22Rv1 (cell line): ENCODE results near the gene ESR2.

ENCODE experiments used
- H3K27ac ChIP-seq: fragments of 450-650 bp; 2 replicates; pipeline ENCODE4 v1.5.1; 2017
- CTCF ChIP-seq: fragments of 450-650 bp; IDR thresholded peaks from 2 replicates; pipeline ENCODE4 v1.5.1; 2017; ENCODE audit warnings: mild to moderate bottlenecking
- ZFX ChIP-seq: fragments of 450-650 bp; IDR thresholded peaks from 2 replicates; pipeline ENCODE4 v1.6.1; 2017; ENCODE audit warnings: antibody characterized with exemption, borderline replicate concordance

ESR2 gene

GRCh38 chr14:64292197-64292596, 2.0 kb downstream of the ESR2 start:
- TF ChIP-seq CTCF: no peak
- no peak for TF ChIP-seq ZFX
- H3K27ac ChIP-seq: no peak overlapping the region

GRCh38 chr14:64289571-64289970, 4.6 kb downstream of the ESR2 start:
- TF ChIP-seq ZFX (no peak), CTCF (no peak)
- no peak overlapping the region for H3K27ac ChIP-seq

- no peak for TF ChIP-seq CTCF
- no peak for TF ChIP-seq ZFX
- H3K27ac ChIP-seq: no peak overlapping the region
Measured at GRCh38 chr14:64281805-64282204, 12.4 kb downstream of the ESR2 start.

GRCh38 chr14:64279704-64280668, 14.2 kb downstream of the ESR2 start:
- TF ChIP-seq CTCF: no peak
- no peak for TF ChIP-seq ZFX

GRCh38 chr14:64278458-64278857, 15.7 kb downstream of the ESR2 start:
- TF ChIP-seq CTCF (no peak), ZFX (no peak)
- H3K27ac ChIP-seq: no peak overlapping the region

More at GRCh38 chr14:64279704-64280668, 14.2 kb downstream of the ESR2 start:
- no peak overlapping the region for H3K27ac ChIP-seq

GRCh38 chr14:64272019-64272418, 22.2 kb downstream of the ESR2 start:
- no peak for TF ChIP-seq CTCF
- no peak for TF ChIP-seq ZFX
- no peak overlapping the region for H3K27ac ChIP-seq

- no peak overlapping the region for H3K27ac ChIP-seq
- TF ChIP-seq ZFX: no peak
Measured at GRCh38 chr14:64266239-64266638, 27.9 kb downstream of the ESR2 start.
